Erythroblast (primary cell): ENCODE measurements around the gene DYNLT1.

Experiments
- GATA1 ChIP-seq: IDR thresholded peaks from 2 replicates; pipeline ENCODE4 v1.6.1; 2011; ENCODE audit warnings: low read depth, mild to moderate bottlenecking, control low read depth, low read length, moderate library complexity
- POLR2A ChIP-seq: IDR thresholded peaks from 2 replicates; pipeline ENCODE4 v1.6.1; 2011; ENCODE audit warnings: mild to moderate bottlenecking, low read length

- TF ChIP-seq POLR2A = no peak
- no peak for TF ChIP-seq GATA1
These were observed 47.7 kb downstream of the DYNLT1 start for GRCh38 chr6:158596861-158597260.
